Islet of Langerhans (tissue), 1 donor: ENCODE data around the gene PPP1R1B.
"Not testable (repeated sequence)": the region's sequence is repeated elsewhere in the genome, so short reads cannot be mapped to it uniquely, and the experiment has no call there.

Experiments
- FAIRE-seq: peaks from one replicate; lab custom pipeline; 2011; peaks lifted over from hg19 to GRCh38; lab: Jason Lieb, UNC

PPP1R1B gene

DNA sequence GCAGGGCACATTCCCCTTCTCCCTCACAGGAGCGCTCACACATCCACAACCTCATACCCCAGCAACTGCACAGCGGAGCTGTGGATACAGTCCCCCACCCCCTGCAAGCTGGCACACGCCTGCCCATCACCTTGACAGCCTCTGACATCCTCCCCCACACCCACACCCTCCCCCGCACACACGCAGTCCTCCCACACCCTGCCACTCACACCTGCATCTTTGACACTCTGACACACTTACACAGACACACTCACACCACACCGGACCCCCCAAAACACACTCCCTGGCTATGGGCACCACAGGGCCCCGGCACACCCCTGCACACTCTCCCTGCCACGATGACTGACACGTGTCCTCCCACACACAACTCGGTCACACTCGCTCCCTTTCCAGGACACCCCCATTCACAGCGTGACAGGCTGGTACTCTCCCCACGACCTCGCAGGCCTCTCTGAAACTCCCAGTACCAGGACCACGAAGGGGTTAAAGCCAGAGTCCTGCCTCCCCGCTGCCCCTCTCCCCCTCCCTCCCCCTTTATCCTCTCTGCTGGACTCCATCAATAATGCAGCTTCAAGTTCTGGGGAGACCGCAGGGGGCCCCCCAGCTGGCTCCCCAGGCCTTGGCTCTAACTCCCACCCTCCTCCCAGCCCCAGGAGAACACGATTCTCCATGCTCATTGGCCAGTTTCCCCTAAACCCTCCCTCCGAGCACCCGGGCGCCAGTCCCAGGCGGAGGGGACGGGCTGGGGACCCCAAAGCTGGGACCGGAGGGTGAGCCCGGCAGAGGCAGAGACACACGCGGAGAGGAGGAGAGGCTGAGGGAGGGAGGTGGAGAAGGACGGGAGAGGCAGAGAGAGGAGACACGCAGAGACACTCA lies at the start of gene PPP1R1B:
Gene PPP1R1B, plus strand, starts transcription at position 782 of the 876 bp plus-strand sequence. CDS start 441 bp downstream, outside the sequence.
- no peak for FAIRE-seq

GRCh38 chr17:39578272-39578671 lies 48.5 kb upstream of the PPP1R1B start:
- FAIRE-seq = no peak

GRCh38 chr17:39579318-39580081 lies 47.3 kb upstream of the PPP1R1B start:
- FAIRE-seq = no peak

- FAIRE-seq = no peak
These were observed 46.7 kb upstream of the PPP1R1B start for GRCh38 chr17:39580082-39580468.

DNA sequence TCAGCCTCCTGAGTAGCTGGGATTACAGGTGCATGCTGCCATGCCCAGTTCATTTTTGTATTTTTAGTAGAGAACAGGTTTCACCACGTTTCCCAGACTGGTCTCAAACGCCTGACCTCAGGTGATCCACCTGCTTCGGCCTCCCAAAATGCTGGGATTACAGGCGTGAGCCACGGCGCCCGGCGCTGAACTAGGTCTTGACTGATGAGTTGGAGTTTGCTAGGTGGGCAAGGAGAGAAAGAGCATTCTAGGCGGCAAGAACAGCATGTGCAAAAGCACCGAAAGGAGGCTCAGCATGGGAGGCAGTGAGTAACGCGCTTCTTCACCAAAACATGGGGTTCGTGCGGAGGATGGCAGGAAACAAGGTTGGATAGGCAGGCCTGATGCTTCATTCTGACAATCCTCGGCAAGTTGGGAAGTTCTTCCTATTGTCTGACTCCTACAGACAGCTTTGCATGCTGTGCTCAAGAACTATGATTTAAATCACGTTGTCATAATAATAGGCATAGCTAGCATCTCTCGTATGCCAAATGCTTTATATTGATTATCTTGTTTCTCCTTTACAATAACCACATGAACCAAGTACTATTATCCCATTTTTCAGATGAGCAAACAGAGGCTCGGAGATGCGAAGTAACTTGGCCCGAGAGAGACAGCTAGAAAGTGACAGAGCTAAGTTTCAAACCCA lies 45.5 kb upstream of the PPP1R1B start:
- FAIRE-seq = no peak

DNA sequence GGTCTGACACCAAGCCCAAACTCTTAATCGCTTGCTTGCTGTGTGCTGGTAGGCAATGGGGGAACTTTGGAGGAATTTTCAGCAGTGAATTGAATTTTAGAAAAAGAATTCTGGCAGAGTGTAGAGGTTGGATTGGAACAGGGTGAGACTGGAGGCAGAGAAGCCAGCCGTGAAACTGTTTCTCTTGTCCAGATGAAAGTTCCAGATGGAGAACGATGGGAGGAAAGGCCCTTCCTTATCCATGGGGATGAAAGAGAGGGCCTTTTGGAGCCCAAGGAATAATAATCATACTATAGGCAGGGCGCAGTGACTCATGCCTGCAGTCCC lies 45.0 kb upstream of the PPP1R1B start:
- no peak for FAIRE-seq

- FAIRE-seq = no peak
These were observed 44.1 kb upstream of the PPP1R1B start for GRCh38 chr17:39582658-39583057.

DNA sequence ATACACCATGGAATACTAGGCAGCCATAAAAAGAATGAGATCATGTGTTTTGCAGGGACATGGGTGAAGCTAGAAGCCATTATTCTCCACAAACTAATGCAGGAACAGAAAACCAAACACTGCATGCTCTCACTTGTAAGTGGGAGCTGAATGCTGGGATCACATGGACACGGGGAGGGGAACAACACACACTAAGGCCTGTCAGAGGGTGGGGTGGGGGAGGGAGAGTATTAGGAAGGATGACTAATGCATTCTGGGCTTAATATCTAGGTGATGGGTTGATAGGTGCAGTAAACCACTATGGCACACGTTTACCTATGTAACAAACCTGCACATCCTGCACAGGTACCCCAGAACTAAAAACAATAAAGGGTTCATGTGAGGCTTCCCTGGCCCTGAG lies 36.6 kb upstream of the PPP1R1B start:
- not testable (repeated sequence) for FAIRE-seq

DNA sequence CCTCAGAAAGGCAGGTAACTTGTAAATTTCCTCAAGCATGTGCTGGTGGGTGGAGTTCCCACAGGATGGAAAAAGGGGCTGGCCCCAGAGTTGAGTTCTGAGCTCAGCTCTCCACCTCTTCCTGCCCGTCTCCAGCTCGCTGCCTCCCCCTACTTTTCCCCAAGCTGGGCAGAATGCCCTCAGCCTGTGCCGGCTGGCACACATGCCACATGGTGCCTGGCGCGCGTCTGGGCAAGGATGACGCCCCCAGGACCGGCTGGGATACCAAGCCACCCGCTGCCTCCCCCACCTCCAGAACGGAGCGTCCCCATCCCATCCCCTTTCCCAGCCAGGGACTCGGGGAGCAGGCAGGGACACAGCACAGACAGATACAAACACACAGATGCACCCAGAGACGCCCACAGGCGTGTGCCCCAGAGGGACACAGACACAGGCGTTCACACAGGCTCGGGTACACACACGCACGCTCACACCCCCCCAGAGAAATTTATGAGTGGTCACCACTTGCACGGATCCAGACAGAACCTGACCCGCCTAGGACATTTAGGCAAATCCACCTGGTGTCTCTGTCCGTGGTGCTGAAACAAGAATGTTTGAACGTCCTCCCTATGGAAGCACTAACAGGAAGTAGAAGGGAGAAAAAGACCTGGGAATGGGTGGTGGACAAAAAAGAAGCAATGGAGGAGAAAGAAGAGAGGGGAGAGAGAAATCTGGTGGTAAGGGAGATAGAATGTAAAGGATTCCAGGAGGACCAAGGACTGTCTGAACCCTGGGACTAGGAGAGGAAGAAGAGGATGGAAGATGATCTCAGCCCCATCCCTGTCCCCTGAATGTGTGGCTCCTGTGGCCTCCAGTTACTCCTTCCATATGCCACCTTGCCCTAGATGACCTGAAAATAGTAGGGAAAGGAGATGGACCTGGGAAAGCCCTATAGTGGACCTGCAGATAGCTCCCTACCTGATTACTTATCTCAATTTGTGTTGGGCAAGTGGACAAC lies 34.5 kb upstream of the PPP1R1B start:
- FAIRE-seq = no peak

- no peak for FAIRE-seq
These were observed 33.4 kb upstream of the PPP1R1B start for GRCh38 chr17:39593371-39593770.

DNA sequence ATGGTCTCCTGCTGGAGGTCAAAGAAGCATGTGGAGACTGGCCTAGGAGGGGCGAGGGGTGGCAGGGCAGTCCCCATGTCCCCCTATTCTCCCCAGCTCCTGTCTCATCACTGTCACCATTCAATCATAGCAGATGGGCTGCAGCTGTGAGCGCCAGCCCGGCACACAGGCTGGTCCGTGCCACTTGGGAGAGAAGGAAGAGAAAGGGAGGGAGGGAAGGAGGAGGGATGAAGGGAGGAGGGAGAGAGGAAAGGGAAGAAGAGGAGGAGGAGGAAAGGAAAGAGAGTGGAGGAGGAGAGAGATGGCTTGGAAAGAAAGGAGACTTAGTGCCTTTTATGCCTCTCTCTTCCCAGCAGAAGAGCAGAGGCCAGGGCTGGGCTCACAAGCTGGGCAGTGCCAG lies 31.5 kb upstream of the PPP1R1B start:
- no peak for FAIRE-seq

GRCh38 chr17:39595928-39596510 lies 30.7 kb upstream of the PPP1R1B start:
- FAIRE-seq = no peak

GRCh38 chr17:39596543-39597267 lies 30.0 kb upstream of the PPP1R1B start:
- no peak for FAIRE-seq

DNA sequence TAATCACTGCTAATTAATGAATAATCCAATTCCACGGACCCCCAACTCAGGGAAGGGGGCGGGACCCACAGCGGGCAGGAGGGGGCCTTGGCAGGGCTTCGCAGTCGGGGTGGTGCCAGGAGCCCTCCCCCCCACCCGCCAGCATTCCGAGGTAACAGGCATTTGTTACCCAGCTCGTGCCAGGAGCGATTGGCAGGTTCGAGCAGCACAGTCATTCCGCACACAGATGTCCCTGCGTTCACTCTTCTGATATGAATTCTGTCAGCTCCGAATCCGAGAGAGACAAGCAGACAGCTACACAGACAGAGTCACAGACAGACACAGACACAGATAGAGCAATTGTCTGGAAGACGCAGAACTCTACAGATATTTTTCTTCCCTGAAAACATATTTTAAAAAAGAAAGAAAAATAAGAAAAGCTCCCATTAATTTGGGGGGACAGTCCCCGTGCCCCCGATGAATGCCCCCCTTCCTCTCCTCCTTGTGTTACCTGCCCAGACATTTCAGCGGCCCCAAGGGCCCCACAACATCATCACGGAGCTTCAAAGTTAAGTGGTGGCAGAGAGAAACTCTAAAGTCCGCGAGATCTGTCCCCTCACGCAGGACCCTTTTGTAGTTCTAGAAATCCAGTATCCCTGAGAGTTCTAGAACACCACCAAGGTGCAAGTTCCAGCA lies 29.2 kb upstream of the PPP1R1B start:
- FAIRE-seq = no peak

DNA sequence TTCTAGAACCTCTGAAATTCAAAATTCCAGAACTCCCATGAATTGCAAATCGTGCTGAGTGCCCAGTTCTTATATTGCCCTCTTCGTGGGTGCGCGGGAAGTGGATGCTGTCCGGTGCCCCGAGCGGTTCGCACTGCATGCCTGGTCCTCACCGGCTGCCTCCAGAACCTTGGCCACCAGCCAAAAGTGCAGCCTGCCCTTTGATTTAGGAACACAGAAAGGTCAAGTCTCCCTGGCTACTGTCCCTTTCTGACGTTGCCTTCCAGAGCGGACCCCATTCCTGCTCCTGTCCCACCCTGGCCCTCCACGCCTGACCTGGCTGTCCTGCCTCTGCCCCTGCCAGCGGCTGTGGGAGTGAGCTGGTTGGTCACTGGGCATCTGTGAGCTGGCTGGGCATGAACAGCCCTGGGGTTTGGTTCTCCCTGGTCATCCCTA lies 28.7 kb upstream of the PPP1R1B start:
- no peak for FAIRE-seq

- FAIRE-seq = no peak
These were observed 28.1 kb upstream of the PPP1R1B start for GRCh38 chr17:39598630-39599003.

- no peak for FAIRE-seq
These were observed 27.6 kb upstream of the PPP1R1B start for GRCh38 chr17:39599004-39599664.

DNA sequence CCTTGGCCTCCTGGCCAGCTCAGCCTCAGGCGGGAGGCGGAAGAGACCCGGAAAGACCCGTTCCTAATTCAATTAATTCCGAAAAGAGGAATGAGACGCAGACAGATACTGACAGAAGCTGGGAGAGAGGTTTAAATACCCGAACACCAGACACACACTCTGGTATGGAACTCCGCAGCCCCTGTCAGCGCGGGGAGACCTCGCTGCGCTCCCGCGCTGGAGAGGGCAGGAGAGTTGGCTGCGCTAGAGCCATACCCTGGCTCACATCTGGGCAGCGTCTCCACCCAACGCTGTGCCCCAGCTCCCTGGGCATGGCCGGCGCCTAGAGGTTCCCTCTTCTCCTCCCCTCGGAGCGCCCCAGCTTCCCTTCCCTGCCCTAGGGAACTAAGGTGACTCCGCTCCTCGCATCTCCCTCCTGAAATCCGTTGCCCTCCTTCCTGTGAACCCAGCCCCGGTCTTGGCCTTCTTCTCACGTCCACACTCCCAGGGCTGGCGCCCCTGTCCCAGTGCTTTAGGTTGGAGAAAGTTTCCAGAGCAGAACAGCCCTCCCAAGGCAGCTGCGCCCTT lies 27.0 kb upstream of the PPP1R1B start:
- no peak for FAIRE-seq
